ENCODE measurements around the gene TTC3.

Gene TTC3

GRCh38 chr21:37145635-37146111, 72.6 kb downstream of the TTC3 start:
- no peaks in the 10 kb centered on the region for H3K4me1 ChIP-seq (ENCODE audit: control insufficient read depth, insufficient read depth, low read length)

DNA sequence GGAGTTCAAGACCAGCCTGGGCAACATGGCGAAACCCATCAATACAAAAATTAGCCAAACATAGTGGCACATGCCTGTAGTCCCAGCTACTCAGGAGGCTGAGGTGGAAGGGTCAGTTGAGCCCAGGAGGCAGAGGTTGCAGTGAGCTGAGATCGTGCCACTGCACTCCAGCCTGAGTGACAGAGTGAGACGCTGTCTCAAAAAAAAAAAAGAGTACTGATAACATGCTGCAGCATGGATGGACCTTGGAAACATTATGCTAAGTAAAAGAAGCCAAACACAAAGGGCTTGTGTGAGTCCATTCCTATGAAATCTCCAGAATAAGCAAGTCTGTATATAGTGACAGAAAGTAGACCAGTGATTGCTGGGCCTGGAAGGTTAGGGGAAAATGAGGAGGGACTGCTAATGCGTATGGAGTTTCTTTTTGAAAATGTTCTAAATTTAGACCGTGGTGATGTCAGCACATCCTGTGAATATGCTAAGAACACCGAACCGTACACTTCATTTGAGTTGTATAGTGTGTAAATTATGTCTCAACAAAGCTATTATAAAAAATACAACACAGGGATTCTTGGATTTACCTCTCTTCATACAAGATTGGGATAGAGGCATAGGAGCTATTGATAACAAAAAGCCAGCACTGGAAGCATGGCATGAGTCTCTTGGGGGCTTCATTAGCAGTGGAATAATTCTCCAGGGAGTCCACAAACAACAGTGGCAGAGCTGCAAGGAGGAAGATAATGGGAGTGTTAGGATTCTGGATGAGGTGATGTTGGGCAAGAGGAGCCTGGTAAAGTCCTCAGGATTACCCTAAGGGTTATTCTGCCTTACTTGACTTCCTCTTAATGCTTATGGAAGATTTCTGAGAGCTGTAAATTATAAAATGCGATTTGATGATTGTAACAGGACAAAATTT, 73.5 kb downstream of the TTC3 start:
- no peaks in the 10 kb centered on the region for H3K9me3 ChIP-seq (ENCODE audit: control insufficient read depth, insufficient read depth, low read length)
- H3K4me1 ChIP-seq (ENCODE audit: control insufficient read depth, insufficient read depth, low read length): no peaks in the 10 kb centered on the region
- no peak overlapping the region for H3K4me3 ChIP-seq (ENCODE audit: low read length)
- no peaks in the 10 kb centered on the region for H3K36me3 ChIP-seq (ENCODE audit: control insufficient read depth, insufficient read depth, low read length)
- H3K27me3 ChIP-seq (ENCODE audit: control insufficient read depth, insufficient read depth, low read length): no peaks in the 10 kb centered on the region
- no CpG with 5 or more reads among the region's 8 CpGs for WGBS (ENCODE audit: insufficient coverage, insufficient read length)
- no peak for DNase-seq (ENCODE audit: low read depth, low spot score)
- H3K27ac ChIP-seq (ENCODE audit: low read length): no peak overlapping the region

More at GRCh38 chr21:37145635-37146111, 72.6 kb downstream of the TTC3 start:
- WGBS (ENCODE audit: insufficient coverage, insufficient read length): no CpG with 5 or more reads among the region's 4 CpGs
- H3K36me3 ChIP-seq (ENCODE audit: control insufficient read depth, insufficient read depth, low read length): no peaks in the 10 kb centered on the region
- H3K27me3 ChIP-seq (ENCODE audit: control insufficient read depth, insufficient read depth, low read length): no peaks in the 10 kb centered on the region
- no peak overlapping the region for H3K4me3 ChIP-seq (ENCODE audit: low read length)
- H3K27ac ChIP-seq (ENCODE audit: low read length): no peak overlapping the region
- H3K9me3 ChIP-seq (ENCODE audit: control insufficient read depth, insufficient read depth, low read length): no peaks in the 10 kb centered on the region
- DNase-seq (ENCODE audit: low read depth, low spot score): no peak

DNA sequence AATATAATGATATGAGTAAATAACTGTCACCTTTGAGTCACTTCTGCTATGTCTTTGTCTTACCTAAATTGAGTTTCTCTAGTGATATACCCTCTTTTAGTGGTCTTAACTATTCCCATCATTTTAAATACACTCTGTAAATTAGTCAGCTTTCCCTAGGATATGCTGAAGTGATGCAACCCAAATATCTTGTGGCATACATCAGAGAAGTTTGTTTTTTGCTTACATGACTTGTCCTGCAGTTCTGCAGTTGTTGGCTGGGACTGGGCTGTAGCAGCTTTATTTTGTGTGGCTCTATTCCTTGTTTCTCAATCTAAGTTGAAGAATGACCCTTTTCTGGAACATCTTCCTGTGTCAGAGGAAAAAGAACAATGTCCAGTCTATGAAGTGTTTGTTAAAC, 76.4 kb downstream of the TTC3 start:
- no peaks in the 10 kb centered on the region for H3K4me1 ChIP-seq (ENCODE audit: control insufficient read depth, insufficient read depth, low read length)
- H3K9me3 ChIP-seq (ENCODE audit: control insufficient read depth, insufficient read depth, low read length): no peaks in the 10 kb centered on the region
- H3K27me3 ChIP-seq (ENCODE audit: control insufficient read depth, insufficient read depth, low read length): no peaks in the 10 kb centered on the region
- H3K36me3 ChIP-seq (ENCODE audit: control insufficient read depth, insufficient read depth, low read length): no peaks in the 10 kb centered on the region
- no peak overlapping the region for H3K27ac ChIP-seq (ENCODE audit: low read length)
- no peak overlapping the region for H3K4me3 ChIP-seq (ENCODE audit: low read length)
- DNase-seq (ENCODE audit: low read depth, low spot score): no peak

DNA sequence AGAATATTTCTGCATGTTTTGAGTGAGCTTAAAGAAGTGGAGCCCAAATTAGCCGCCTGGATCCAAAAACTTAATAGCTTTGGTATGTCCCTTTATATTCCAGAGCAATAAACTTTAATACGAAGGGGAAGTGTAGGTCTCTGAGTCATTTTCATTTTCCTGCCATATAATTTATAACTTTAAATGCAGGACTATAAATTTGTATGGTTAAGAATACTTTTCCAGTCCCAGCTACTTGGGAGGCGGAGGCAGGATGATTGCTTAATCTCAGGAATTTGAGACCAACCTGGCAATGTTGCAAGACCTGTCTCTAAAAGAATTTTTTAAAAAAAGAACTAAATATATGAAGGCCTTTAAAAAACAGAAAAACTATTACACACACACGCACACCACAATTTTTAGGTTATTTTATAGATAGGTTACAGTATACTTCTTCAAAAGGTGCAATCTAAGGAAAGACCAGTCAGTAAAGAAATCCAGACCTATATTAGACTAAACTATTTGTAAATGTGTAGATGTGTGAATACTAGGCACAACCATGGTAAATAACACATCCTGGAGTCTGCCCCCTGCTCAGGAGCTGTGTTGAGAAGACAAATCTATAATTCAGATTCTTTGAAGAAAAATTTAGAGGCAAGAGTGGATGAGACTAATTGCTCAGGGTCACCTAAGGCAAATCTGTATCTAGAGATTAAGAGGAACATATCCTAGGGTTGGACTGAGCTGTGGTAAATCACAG, 80.3 kb downstream of the TTC3 start:
- WGBS (ENCODE audit: insufficient coverage, insufficient read length): no CpG with 5 or more reads among the region's 4 CpGs
- DNase-seq (ENCODE audit: low read depth, low spot score): no peak
- Histone ChIP-seq H3K27me3 (ENCODE audit: control insufficient read depth, insufficient read depth, low read length) (no peaks in the 10 kb centered on the region), H3K4me1 (ENCODE audit: control insufficient read depth, insufficient read depth, low read length) (no peaks in the 10 kb centered on the region), H3K36me3 (ENCODE audit: control insufficient read depth, insufficient read depth, low read length) (no peaks in the 10 kb centered on the region), H3K4me3 (ENCODE audit: low read length) (no peak overlapping the region), H3K9me3 (ENCODE audit: control insufficient read depth, insufficient read depth, low read length) (no peaks in the 10 kb centered on the region), H3K27ac (ENCODE audit: low read length) (no peak overlapping the region)

DNA sequence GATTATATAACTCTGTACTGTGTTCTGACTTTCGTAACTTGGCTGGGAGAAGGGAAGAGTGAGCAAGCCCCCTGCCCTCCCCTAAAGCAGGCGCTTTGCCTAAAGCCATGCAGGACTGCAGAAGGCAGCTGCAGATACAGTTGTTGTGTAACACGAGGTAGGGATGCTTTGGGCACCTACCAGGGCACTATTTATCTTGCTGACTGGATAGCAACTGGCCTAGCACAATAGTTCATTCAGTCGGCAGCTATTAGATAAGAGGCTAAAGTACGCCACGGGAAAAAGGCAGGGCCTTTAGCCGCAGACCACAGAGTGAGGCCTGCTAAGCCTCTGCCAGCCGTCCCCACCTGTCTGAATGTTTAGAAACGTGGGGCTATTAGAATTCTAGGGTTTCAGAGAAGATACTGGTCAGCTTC, 80.9 kb downstream of the TTC3 start:
- Histone ChIP-seq H3K4me1 (ENCODE audit: control insufficient read depth, insufficient read depth, low read length) (no peaks in the 10 kb centered on the region), H3K36me3 (ENCODE audit: control insufficient read depth, insufficient read depth, low read length) (no peaks in the 10 kb centered on the region), H3K4me3 (ENCODE audit: low read length) (no peak overlapping the region), H3K27ac (ENCODE audit: low read length) (no peak overlapping the region), H3K9me3 (ENCODE audit: control insufficient read depth, insufficient read depth, low read length) (no peaks in the 10 kb centered on the region), H3K27me3 (ENCODE audit: control insufficient read depth, insufficient read depth, low read length) (no peaks in the 10 kb centered on the region)
- no CpG with 5 or more reads among the region's 9 CpGs for WGBS (ENCODE audit: insufficient coverage, insufficient read length)
- no peak for DNase-seq (ENCODE audit: low read depth, low spot score)

GRCh38 chr21:37155186-37155585, 82.1 kb downstream of the TTC3 start:
- Histone ChIP-seq H3K36me3 (ENCODE audit: control insufficient read depth, insufficient read depth, low read length) (no peaks in the 10 kb centered on the region), H3K4me1 (ENCODE audit: control insufficient read depth, insufficient read depth, low read length) (no peaks in the 10 kb centered on the region), H3K27ac (ENCODE audit: low read length) (no peak overlapping the region), H3K9me3 (ENCODE audit: control insufficient read depth, insufficient read depth, low read length) (no peaks in the 10 kb centered on the region), H3K4me3 (ENCODE audit: low read length) (no peak overlapping the region), H3K27me3 (ENCODE audit: control insufficient read depth, insufficient read depth, low read length) (no peaks in the 10 kb centered on the region)
- no peak for DNase-seq (ENCODE audit: low read depth, low spot score)
- WGBS (ENCODE audit: insufficient coverage, insufficient read length): no CpG with 5 or more reads among the region's 3 CpGs

DNA sequence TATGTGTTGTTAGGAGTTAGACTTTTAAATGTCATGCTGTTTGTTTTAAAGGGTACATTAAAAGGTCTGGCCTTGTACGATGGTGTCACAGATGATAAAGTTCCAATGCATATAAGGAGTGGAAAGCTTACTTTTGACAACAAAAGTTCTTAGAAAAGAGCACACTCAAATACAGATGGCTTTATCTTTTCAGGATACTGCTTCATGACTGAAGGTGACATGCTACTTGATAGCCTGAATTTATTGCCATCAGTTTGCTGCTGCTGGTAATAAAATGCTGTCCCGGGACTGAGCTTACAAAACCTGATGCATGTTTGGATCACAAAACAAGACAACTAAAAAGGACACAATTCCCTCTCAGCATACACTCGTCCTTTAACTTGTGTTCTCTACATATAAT, 84.9 kb downstream of the TTC3 start:
- Histone ChIP-seq H3K4me3 (ENCODE audit: low read length) (no peak overlapping the region), H3K27ac (ENCODE audit: low read length) (no peak overlapping the region), H3K4me1 (ENCODE audit: control insufficient read depth, insufficient read depth, low read length) (no peaks in the 10 kb centered on the region), H3K9me3 (ENCODE audit: control insufficient read depth, insufficient read depth, low read length) (no peaks in the 10 kb centered on the region), H3K36me3 (ENCODE audit: control insufficient read depth, insufficient read depth, low read length) (no peaks in the 10 kb centered on the region), H3K27me3 (ENCODE audit: control insufficient read depth, insufficient read depth, low read length) (no peaks in the 10 kb centered on the region)
- no peak for DNase-seq (ENCODE audit: low read depth, low spot score)
- WGBS (ENCODE audit: insufficient coverage, insufficient read length): no CpG with 5 or more reads among the region's 3 CpGs

DNA sequence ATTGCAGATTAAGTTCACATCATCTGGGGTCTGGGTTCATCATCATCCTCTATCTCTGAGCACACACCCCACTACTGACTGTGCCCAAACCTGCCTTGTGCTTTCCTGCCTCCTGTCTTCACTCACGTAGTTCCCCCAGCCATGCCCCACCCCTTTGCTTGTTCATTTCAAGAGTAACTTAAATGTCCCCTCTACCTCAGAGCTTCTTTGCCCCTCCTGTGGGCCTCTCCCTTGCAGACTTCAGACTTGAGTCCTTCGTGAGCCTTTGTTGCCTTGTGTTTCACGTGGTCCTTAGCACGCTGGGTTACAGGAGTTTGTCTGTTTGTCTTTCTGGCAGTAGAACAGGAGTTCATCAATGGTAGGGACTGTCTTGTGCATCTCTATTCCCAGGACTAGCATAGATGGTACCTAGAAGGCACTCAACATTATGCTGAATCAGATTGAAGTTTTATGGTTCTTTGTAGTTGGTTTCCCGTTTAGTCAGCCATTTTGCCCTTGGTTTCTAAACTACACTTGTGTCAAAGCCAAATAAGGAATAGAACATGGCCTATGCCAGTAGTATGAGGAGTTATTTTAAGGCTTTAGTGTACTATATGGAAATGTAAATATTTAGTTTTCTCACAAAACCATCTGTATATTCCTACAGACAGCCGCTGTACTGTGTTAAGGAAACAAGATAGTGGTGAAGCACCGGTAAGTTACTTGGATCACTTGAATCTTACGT, 86.2 kb downstream of the TTC3 start:
- no peaks in the 10 kb centered on the region for H3K27me3 ChIP-seq (ENCODE audit: control insufficient read depth, insufficient read depth, low read length)
- WGBS (ENCODE audit: insufficient coverage, insufficient read length): no CpG with 5 or more reads among the region's 8 CpGs
- no peaks in the 10 kb centered on the region for H3K9me3 ChIP-seq (ENCODE audit: control insufficient read depth, insufficient read depth, low read length)
- no peak for DNase-seq (ENCODE audit: low read depth, low spot score)
- no peaks in the 10 kb centered on the region for H3K4me1 ChIP-seq (ENCODE audit: control insufficient read depth, insufficient read depth, low read length)
- no peak overlapping the region for H3K4me3 ChIP-seq (ENCODE audit: low read length)
- H3K27ac ChIP-seq (ENCODE audit: low read length): no peak overlapping the region
- no peaks in the 10 kb centered on the region for H3K36me3 ChIP-seq (ENCODE audit: control insufficient read depth, insufficient read depth, low read length)

- H3K4me1 ChIP-seq (ENCODE audit: control insufficient read depth, insufficient read depth, low read length): no peaks in the 10 kb centered on the region
- H3K9me3 ChIP-seq (ENCODE audit: control insufficient read depth, insufficient read depth, low read length): no peaks in the 10 kb centered on the region
- no peaks in the 10 kb centered on the region for H3K27me3 ChIP-seq (ENCODE audit: control insufficient read depth, insufficient read depth, low read length)
- H3K27ac ChIP-seq (ENCODE audit: low read length): no peak overlapping the region
- DNase-seq (ENCODE audit: low read depth, low spot score): no peak
- no CpG with 5 or more reads among the region's 1 CpG for WGBS (ENCODE audit: insufficient coverage, insufficient read length)
- H3K4me3 ChIP-seq (ENCODE audit: low read length): no peak overlapping the region
- H3K36me3 ChIP-seq (ENCODE audit: control insufficient read depth, insufficient read depth, low read length): no peaks in the 10 kb centered on the region
Observed at GRCh38 chr21:37159949-37160348, 86.9 kb downstream of the TTC3 start.

DNA sequence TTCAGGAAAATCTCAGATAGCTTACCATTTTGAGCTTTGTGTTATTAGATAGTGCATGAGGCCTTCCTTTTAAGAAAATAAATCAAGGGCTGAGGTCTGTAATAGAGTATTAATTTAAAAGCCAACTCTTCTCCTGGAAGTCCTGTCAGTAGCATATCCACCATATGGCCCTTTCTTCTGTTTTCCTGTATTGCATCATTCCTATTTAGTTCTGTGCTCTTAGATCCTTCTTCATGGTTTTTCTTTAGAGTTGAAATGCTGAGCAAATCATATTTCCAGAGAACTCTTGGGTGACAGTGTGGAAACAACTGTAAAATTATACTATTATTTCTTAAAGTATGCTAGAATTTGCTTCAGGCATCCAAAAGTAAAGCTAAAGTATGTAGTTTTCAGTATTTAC, 91.7 kb downstream of the TTC3 start:
- Histone ChIP-seq H3K36me3 (ENCODE audit: control insufficient read depth, insufficient read depth, low read length) (no peaks in the 10 kb centered on the region), H3K27me3 (ENCODE audit: control insufficient read depth, insufficient read depth, low read length) (no peaks in the 10 kb centered on the region), H3K27ac (ENCODE audit: low read length) (no peak overlapping the region), H3K9me3 (ENCODE audit: control insufficient read depth, insufficient read depth, low read length) (no peaks in the 10 kb centered on the region), H3K4me1 (ENCODE audit: control insufficient read depth, insufficient read depth, low read length) (no peaks in the 10 kb centered on the region), H3K4me3 (ENCODE audit: low read length) (no peak overlapping the region)
- DNase-seq (ENCODE audit: low read depth, low spot score): no peak
